HG03442 (cell line): Measurements from ENCODE around the gene PCDH7.

Experiments used
- ATAC-seq: cut with Tn5 transposase; IDR thresholded peaks from one replicate; pipeline ENCODE4 v1.9.1; 2021; ENCODE audit warnings: mild to moderate bottlenecking, moderate library complexity; ENCODE audit not compliant: unreplicated experiment

The PCDH7 gene

DNA sequence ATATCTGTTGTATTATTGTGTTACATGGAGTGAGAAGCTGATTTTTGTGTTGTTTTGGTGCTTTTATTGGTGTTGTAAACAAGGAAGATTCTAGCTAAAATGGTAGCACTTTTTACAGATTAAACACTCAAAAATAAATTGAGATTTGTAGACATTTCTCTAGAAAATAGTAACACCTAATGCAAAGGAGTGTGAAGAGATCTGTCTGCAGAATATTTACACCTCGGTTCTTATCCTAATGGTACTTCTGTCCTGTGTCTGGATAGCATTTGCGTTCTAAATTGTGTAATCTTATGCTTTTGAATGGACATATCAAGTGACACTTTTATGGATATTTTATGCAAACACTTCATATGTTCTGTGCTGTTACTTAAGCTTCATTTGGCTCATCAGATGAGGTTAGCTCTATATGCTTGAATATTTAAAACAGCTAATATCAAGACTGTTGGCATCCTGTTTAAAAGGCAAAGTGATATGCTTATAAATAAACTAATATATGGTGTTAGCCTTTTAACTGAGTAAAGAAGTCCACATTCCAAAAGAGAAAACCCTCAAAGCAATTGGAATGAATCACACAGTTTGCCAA, 6.0 kb downstream of the PCDH7 start:
- ATAC-seq: no peak

- no peak for ATAC-seq
Observed at GRCh38 chr4:30727409-30727808, 7.2 kb downstream of the PCDH7 start.

GRCh38 chr4:30728311-30728710, 8.1 kb downstream of the PCDH7 start:
- no peak for ATAC-seq

GRCh38 chr4:30743897-30744296, 23.7 kb downstream of the PCDH7 start:
- no peak for ATAC-seq

DNA sequence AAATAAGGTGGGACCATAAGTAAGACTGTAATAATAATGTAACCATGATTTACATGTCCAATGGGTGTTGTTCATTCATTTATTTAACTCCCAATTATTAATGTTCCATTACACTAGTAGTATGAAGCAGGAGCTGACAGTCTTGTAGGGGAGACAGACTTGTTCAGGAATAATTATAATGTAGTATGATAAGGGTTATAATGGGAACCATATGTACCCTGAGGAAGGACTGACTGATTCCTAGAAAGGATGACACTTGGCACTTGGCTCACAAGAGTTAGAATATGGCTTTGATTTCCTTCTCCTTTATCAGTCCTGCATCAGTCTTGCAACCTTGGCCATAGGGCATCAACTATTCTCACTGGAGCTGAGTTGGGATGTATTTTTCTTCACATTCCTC, 24.2 kb downstream of the PCDH7 start:
- ATAC-seq: no peak

DNA sequence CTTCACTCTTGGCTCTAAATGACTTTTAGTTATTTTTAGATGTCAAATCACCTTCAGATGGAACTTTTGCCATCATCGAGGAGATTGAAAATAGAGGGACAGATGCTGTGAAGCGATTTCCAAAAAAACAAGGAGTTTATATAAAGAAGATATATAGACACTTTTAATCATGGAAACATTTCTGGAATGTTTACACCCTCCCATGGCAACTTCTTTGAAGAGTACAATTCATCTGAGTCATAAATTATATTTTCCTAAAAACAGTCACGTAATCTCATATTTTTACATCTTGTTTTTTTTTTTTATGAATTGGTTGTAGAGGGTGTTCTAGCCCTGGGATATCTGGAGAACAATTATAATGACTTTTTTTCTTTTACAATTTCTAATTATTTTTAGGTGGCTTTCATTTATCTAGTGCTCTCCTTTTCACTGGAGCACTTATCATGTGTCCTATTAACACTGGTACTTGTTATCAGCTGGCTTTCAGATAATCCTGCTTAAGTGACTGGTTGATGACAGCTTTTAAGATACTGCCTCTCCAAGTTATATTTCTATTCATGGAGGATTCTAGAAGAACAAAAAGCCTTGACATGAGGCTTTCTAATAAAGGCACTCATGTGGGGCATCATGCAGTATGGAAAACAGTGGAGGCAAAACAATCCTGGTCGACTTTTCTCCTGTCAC, 24.9 kb downstream of the PCDH7 start:
- no peak for ATAC-seq

GRCh38 chr4:30746735-30747134, 26.6 kb downstream of the PCDH7 start:
- ATAC-seq: no peak

- no peak for ATAC-seq
Observed at GRCh38 chr4:30753316-30753715, 33.1 kb downstream of the PCDH7 start.

- ATAC-seq: no peak
Observed at GRCh38 chr4:30754021-30754420, 33.9 kb downstream of the PCDH7 start.

DNA sequence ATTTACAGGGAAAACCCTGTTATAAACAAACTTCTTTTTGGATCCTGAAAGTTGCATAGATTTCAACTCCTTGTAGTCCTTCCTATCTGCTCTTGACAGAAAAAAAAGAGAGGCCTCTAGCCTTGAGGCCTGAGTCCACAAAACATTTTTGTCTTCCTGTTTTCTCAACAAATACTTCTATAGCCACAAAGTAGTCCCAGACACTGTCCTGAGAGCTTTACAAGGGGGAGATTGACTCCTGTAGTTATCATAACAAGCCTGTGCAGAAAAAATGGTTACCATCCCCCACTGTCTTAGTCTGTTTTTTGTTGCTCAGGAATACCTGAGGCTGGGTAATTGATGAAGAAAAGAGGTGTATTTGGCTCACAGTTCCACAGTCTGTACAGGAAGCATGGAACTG, 35.2 kb downstream of the PCDH7 start:
- no peak for ATAC-seq

DNA sequence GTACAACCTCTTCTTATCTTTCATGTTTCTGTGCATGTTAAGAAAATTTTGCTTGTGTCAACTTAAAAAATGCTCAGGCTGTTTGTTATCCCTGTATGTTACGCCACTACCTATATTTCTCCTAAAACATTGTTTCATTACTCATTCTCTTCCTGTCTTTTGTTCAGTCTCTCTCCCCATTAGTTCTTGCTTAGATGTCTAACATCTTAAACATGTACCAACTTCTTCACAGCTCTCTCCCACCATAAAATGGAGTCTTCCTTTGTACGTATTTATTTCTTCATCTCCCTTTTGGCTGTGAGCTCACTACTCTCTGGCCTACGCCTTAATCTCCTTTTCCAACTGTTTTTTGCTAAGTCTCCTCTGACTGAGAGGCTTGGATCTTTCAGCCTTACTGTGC, 36.4 kb downstream of the PCDH7 start:
- ATAC-seq: no peak

DNA sequence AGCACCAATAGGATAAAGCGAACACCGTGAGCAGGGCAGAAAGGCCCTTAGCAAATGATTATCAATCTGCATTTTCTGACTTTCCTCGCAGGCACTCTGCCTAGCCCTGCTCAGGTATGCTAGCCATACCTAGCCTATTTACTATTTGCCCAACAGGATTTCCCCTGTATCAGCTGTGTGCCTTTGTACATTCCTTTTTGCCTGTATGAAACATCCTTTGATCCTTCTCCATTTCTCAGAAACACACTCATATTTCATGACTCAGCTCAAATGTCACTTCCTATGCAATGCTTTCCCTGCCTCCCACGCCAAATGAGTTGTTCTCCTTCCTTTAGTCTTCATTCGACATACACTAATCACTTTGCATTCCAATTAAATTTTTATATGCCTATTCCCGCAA, 37.2 kb downstream of the PCDH7 start:
- no peak for ATAC-seq

DNA sequence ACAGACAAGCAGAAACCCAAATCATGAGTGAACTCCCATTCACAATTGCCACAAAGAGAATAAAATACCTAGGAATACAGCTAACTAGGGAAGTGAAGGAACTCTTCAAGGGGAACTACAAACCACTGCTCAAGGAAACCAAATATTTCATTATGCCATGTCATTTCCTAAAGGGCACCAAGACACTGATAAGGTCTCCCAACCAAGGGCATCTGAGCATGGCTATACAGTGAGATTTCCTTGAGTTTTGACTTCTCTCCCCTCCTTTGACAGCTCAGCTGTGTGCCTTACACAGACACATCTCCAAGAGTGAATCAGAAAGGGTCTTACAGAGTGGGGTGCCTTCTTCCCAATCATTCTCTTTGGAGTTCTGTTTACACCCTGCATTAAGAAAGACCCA, 40.4 kb downstream of the PCDH7 start:
- no peak for ATAC-seq

- no peak for ATAC-seq
Observed at GRCh38 chr4:30763321-30763727, 43.2 kb downstream of the PCDH7 start.

- no peak for ATAC-seq
Observed at GRCh38 chr4:30765022-30765421, 44.9 kb downstream of the PCDH7 start.

GRCh38 chr4:30767147-30767845, 47.1 kb downstream of the PCDH7 start:
- ATAC-seq: no peak

DNA sequence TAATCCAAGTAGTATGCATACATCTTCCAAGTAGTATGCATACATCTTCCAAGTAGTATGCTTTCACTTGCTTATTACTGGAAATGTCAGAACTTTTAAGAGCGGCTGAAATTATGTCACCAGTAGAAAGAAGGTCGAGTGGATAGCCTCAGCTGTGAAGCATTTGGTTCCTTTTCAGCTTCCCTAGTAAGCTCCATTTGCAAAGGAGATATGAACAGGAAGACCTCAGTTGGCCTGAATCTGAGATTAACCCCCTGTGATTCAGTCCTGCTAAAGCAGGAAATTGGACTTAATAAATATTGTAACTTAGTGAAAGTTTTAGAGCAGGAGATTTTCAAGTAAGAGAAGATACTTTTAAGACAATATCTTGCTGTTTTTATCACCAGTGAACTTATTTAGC, 48.1 kb downstream of the PCDH7 start:
- ATAC-seq: no peak

GRCh38 chr4:30769093-30769492, 48.9 kb downstream of the PCDH7 start:
- ATAC-seq: no peak

DNA sequence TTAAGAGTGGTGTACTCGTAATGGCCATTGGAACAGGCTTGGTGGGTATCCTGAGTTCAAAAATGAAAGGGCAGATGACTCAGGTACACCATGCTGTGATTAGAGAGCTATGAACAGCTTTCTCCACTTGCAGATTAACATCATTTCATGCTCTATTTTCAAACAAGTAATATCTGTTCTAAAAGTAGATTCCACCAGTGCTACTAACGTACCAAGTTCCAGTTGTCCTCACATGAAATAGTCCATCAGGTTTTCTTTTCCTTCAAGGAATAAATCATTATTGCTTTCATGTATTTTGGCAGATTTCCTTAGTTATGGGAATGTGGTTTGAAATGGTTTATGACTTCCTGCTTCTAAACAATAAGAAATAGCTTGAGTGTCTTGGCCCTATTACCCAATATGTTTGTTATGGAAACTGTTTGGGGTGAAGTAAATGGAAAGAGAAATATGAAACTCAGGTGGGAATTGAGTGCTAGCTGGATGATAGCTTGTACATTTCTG, 49.9 kb downstream of the PCDH7 start:
- ATAC-seq: no peak

DNA sequence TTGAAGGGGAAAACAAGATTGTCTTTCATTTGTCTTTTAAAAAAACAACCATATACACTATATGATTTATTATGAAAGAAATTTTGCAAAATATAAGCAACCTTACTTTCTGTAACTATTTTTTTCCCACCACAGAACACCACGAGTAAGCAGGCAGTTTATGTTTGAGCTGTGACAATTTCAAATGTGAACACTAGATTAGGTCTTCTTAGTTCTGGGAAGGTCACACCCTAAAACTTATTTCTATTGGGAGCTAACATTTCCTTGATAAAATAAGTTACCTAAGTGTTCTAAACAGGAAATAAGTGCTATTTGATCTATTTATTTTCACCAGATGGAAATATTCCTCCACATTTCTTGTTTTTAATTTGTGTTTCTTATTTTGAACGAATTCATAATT, 50.6 kb downstream of the PCDH7 start:
- no peak for ATAC-seq

- no peak for ATAC-seq
Observed at GRCh38 chr4:30776451-30776850, 56.3 kb downstream of the PCDH7 start.

GRCh38 chr4:30776921-30777415, 56.8 kb downstream of the PCDH7 start:
- ATAC-seq: no peak
